Stimulated activated CD8-positive, alpha-beta memory T cell treated with anti-CD3 and anti-CD28 coated beads, Interleukin-7, amount 100 ng/mL, for 1 hour (primary cell): Measurements from ENCODE around the gene ABHD17C.

Experiments
- DNase-seq, 2 donors: peaks; one replicate each; pipeline ENCODE4 v3.0.0-alpha.2; 2020; ENCODE audit warnings: low read depth in 2 of 2

ABHD17C gene

GRCh38 chr15:80764535-80764934 is 69.4 kb downstream of the ABHD17C start:
- DNase-seq, result no peak

- DNase-seq, result no peak
These were observed 71.2 kb downstream of the ABHD17C start for GRCh38 chr15:80766275-80766674.

DNA sequence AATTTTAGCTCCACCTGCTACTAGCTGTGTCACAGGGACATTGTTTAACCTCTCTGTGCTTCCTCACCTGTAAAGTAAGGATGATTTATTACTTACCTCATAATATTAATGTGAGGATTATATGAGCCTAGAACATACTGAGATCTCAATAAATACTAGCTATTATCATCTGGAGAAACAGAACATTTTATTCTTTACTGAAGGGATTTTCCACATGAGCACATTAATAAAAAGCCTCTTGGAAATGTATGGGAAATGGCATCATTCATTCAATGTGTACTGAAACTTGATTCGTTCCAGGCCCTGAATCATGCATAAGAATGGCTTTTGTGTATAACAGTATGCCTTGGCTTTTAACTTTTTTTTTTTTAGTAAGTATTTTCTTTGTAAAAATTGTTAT is 73.0 kb downstream of the ABHD17C start:
- no peak for DNase-seq

GRCh38 chr15:80769153-80769828 is 74.2 kb downstream of the ABHD17C start:
- no peak for DNase-seq

DNA sequence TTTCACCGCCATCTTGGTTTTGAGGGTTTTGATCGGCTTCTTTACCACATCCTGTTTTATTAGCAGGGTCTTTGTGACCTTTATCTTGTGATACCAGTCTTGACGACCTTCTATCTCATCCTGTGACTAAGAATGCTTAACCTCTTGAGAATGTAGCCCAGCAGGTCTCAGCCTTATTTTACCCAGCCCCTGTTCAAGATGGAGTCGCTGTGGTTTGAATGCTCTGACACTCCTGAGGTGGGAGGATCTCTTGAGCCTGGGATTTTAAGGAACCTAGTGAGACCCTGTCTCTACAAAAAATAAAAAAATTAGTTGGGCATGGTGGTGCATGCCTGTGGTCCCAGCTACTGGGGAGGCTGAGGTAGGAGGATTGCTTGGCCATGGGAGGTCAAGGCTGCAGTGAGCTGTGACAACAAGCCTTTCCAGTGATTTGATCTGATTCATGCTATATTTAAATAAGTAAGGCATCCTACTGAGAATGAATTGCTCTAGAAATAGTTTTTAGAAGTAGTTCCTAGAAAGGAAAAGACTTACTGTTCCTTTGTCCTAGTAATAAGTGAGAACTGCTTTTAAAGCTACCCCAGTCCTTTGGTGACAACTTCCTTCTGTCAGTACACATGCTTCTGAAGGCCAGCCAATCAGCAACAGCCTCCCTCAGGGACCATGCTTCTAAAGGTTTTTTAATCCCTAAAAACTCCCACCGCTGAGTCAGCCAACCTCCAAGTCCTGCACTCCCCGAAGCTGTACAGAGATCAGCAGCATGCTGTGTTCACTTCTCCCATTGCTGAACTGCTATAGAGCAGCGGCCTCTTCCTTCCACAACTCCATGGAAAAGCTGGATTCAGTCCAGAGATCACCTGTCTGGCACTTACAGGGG is 75.0 kb downstream of the ABHD17C start:
- DNase-seq, result no peak

DNA sequence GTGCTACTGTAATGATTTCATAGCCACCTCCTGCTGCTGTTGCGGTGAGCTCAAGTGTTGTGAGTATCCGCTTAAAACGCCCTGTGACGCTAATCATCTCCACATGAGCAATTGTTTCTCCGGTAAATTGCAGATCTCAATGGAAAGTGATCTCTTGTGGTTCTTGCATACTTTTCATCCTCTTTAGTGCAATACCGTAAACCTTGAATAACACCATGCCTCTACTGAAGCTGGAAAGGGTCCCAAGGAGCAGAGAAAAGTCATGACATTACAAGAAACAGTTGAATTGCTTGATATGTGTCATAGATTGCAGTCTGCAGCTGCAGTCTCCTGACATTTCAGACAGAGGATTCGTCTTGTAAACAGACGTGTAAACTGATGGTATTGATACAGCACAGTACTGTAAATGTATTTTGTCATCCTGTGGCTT is 78.0 kb downstream of the ABHD17C start:
- DNase-seq, result no peak

DNA sequence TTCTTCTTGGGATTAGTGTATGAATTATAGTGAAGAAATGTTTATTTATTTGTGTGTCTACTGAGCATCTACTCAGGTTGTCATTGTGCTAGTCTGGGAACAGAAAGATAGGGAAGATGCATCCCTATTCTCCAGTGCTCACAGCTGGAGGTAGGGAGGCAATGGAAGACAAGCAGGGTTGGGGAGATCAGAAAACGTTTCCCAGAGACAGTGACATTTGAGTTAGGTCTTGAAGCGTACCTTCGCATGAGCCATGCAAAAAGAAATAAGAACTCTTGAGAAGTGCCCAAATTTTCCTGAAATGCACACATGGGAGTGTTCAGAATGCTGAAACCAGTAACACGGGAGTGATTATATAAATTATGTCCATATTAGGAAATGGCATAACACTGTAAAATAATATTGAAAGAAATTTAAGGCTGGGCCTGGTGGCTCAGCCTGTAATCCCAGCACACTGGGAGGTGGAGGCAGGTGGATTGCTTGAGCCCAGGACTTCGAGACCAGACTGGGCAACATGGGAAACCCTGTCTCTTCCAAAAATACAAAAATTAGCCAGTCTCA is 78.8 kb downstream of the ABHD17C start:
- DNase-seq, result no peak

DNA sequence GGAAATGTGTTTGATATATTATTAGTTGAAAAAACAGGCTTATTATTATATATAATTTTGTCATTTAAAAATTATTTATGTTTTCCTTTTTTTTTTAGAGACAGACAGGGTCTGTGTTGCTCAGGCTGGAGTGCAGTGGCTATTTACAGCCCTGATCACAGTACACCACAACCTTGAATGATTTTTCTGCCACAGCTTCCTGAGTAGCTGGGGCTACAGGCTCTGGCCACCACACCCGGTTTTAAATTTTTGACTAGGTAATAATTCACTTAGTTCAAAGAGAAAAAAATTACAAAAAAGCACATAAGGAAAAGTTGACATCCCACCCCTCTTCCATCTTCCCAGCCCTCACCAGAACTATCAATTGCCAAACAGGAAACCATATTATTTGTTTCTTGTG is 79.4 kb downstream of the ABHD17C start:
- no peak for DNase-seq

DNA sequence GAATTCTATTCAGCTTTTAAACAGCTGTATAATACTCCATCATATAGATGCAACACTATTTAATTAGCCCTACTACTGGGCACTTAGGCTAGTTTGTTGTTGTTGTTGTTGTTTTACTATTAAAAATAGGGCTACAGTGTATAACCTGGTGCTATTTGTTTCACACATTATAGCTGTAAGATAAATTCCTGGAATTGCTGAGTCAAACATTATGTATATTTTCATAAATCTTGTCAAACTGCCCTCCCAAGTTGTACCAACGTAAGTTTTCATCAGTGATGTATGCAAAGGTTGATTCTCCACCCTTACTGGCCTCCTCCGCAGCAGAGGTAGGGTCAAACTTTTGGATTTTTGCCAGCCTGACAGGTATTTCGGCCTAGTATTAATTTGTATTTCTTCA is 80.2 kb downstream of the ABHD17C start:
- DNase-seq, result no peak

DNA sequence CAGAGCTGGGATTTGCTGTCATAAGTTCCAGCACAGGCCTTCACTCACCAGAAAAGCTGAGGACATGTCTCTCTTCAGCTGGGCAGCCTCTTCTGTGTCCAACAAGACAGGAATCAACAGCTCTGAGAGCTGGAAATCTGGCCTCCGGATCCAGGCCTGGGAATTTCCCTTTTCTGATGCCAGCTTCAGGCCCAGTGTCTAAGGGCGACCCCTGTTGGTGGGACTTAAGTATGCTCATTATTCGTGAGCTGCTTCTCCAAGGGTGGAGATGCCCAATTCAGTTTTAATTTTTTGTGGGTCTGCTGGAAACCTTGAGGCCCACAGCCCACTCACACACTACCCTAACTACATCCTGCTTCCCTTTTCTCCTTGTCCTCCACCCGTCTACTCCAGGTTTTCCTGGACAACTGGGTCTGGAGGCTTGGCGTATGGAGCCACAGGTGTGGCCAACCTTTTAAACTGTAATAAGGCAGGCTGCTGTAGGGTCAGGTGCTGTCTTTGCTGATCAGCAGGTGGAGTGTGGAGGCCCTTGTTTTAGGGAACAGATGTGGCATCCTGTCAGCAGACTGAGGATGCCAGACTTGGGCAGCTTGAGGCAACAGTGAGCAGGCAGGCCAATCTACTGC is 81.4 kb downstream of the ABHD17C start:
- peak; percentile 14 to 32 for DNase-seq

DNA sequence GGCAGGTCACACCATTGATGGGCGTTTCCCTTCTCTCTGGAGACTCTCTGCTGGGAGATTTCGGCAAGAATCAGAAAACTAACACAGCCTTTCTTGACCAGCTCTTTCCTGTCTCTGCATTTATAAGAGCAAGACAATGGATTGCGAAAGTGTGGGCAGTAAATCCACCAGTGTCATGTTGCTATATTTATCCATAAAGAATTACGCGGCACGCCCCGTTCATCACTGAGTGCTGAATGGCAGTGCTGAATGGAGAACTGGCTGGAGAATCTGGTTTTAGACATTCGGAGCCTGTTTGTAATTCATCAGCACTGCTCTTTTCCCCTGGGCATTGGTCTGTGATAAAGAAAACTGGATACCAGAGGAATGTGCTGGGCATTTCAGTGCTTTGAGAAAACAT is 82.0 kb downstream of the ABHD17C start:
- DNase-seq, result no peak

GRCh38 chr15:80777826-80778620 is 82.9 kb downstream of the ABHD17C start:
- no peak for DNase-seq

DNA sequence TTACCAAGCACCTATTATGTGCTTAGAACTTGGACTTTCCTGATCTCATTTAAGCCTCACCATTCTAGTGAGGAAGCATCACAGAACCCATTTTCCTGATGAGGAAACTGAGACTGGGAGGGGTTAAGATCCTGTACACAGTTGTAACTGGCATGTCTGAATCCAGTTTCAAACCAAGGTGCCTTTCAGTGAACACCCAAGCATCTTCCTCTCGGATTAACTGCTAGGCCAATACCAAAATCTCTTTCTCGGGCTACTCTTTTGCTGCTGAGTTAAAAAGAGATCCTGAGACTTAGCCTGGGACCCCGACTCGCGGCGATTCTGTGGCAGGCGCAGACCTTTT is 83.5 kb downstream of the ABHD17C start:
- no peak for DNase-seq

- no peak for DNase-seq
These were observed 84.0 kb downstream of the ABHD17C start, which contains the start of gene CEMIP for GRCh38 chr15:80778964-80779657. Gene CEMIP (plus strand): TSS chr15:80779370. CDS start chr15:80873880, 94,510 bp downstream.

DNA sequence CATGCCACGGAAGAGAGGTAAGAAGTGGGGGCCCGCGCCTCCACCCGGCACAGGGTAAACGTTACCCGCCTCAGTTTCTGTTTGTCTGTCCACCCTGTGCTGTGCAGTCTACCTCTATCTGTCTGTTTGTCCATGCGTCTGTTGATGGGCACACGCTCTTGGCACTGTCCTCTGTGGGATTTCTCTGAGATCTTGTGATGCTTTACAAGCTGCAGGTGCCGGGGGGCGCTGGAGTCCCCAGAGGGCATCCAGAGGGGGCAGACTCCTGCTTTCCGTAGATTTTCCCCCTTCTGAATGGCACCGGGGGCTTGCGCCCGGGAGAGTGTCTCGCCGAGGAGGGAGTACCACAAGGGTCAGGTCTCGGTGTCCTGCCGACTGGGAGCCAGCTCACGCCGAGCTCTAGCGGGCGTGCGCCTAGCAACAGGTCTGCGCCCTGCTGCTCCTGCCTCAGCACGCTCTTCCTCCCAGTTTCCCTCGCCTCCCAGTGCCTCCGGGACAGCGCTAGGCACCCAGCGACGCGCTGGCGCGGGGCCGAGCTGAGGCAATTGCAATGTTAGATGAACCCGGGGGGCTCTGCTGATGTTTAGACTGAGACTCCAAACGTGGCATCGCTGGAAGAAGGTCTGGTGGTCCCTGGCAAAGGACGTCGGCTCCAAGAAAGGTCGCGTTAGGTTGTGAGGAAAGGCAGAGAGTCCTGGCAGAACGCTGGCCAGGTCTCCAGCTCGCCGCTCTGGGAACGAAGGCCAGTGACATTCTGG is 84.7 kb downstream of the ABHD17C start:
- no peak for DNase-seq

- DNase-seq, result no peak
These were observed 85.5 kb downstream of the ABHD17C start for GRCh38 chr15:80780416-80781221.

GRCh38 chr15:80783260-80783659 is 88.2 kb downstream of the ABHD17C start:
- DNase-seq, result no peak

- no peak for DNase-seq
These were observed 90.2 kb downstream of the ABHD17C start for GRCh38 chr15:80785335-80785734.

DNA sequence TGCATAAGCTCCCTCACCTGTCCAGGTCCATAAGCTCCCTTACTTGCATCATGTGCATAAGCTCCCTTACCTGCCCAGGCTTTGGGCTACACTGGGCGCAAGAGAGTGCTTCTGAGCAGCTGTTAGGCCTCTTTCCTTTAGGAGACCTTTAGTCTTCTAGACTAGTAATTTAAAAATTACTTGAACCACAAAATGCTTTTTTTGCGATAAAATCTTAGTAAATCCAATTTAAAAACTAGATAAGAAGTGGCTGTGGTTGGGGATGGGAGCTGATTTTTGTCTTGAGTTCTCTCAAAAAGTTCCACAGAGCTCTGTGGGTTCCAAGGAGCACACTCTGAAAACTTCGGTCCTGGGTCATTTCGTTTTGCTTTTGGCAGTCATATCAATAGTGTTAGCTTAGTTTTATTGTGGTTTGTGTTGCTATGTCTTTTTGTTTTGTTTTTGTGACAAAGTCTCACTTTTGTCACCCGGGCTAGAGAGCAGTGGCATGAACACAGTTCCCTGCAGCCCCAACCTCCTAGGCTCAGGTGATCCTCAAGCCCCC is 90.8 kb downstream of the ABHD17C start:
- no peak for DNase-seq
